ENCODE results near the gene ARMC2. TPM values are rescaled to one million over a fixed set of nuclear protein-coding genes. Genes with fewer than 3 reads are reported as not detected.

The ARMC2 gene
- total and polyA plus RNA-seq, 8 donors, result 7.8 to 30.0 (median 24.9) TPM

DNA sequence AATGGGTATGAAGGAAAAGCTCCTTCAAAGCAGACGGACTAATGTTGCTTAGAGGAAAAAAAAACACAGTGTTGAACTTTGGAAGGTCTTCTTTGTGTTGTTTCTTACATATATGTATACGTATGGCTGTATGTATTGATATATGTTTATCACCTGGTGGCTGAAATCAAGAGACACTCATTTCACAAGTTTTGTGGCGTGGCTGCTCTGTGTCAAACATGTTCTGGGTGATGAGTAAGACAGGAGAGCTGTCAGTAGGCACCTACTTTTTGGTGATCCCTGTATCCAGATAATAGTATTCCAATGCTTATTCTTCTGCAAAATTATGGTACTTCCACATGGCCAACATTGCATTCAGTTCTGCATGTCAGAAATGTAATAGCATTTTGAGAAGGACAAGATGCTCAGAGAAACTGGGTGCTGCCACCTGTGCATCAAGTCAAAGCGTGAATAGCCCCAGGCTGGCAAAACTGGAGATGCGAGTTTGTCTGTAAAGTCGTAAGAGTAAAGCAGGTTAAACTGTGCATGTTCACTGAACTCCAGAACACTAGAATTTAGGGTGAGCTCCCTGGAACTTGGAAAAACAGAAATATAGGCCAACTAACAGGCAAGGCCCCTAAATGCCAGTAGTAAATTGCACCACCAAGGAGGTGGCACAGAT lies 67.9 kb downstream of the ARMC2 start:
- Histone ChIP-seq H3K27ac (no peak overlapping the region), H3K4me1 (peaks cover 0 to 3% of the 10 kb centered on the region in 2 donors), H3K36me3 (no peaks in the 10 kb centered on the region), H3K9me3 (no peaks in the 10 kb centered on the region), H3K27me3 (no peaks in the 10 kb centered on the region), H3K4me3 (no peak overlapping the region)
- TF ChIP-seq, protein P1, sequence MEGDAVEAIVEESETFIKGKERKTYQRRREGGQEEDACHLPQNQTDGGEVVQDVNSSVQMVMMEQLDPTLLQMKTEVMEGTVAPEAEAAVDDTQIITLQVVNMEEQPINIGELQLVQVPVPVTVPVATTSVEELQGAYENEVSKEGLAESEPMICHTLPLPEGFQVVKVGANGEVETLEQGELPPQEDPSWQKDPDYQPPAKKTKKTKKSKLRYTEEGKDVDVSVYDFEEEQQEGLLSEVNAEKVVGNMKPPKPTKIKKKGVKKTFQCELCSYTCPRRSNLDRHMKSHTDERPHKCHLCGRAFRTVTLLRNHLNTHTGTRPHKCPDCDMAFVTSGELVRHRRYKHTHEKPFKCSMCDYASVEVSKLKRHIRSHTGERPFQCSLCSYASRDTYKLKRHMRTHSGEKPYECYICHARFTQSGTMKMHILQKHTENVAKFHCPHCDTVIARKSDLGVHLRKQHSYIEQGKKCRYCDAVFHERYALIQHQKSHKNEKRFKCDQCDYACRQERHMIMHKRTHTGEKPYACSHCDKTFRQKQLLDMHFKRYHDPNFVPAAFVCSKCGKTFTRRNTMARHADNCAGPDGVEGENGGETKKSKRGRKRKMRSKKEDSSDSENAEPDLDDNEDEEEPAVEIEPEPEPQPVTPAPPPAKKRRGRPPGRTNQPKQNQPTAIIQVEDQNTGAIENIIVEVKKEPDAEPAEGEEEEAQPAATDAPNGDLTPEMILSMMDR (IDR thresholded peaks at IDR 0.05), result no peak
- intact Hi-C loops (cut with DNase I), result no loop called here
- no peak for DNase-seq
- no peak for ATAC-seq

DNA sequence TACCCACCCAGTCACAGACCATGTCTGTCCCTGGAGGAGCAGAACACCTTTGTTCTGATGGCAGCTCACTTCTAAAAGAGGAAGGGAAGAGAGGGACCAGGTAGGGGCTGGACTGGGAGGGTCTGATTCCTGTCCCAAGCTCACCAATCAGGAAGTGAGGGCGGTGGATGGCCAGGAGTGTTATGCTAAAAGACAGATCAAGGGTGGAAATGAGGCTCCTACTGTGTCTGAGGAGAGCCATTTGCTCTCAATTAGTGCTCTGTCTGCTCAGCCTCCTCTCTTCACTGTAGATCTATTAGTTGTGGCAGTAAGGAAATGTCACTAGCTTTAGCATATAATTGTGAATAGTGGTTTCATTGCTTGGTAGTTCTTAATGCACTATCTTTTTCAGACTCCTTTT lies 72.5 kb downstream of the ARMC2 start:
- Histone ChIP-seq H3K4me3 (no peak overlapping the region), H3K27ac (no peak overlapping the region), H3K36me3 (no peaks in the 10 kb centered on the region), H3K4me1 (peaks cover 0 to 17% of the 10 kb centered on the region in 2 donors), H3K9me3 (no peaks in the 10 kb centered on the region), H3K27me3 (no peaks in the 10 kb centered on the region)
- ATAC-seq, result no peak
- intact Hi-C loops (cut with DNase I), result no loop called here
- TF ChIP-seq, protein P1 (IDR thresholded peaks at IDR 0.05), result no peak
- DNase-seq, result no peak

DNA sequence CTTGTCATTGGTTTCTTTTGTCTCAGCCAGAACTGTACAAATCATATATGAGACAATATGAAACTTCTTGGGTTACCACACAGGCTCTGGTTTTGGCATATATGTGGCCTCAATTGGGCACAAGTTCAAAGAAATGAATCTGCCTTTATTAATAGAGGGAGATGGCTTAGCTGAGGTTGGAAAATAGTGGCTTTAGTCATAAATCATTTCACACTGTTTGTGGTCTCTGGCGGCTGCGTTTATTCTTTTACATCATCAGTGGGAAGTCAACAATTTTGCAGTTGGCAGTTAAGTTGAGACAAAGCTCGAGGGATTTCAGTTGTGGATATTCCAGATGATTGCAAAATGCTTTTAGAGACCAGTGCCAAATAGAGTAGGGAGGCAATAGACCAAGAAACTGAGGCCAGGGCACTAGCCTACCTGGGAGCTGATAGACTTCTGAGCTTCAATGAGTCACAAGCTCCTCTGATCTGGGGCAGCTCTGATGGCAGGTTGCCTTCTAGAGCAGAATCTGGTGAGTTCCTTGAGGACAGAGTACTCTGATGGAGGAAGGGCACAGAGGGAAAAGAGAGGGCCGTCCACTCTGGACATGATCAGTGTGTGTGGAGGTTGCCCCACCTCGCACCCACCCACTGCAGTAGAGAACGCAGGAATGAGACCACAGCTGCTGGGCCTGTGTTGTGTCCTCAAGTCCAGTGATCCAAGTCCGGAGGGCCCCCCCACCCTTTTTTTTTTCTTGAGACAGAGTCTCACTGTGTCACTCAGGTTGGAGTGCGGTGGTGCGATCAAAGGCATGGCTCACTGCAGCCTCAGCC lies 73.5 kb downstream of the ARMC2 start:
- Histone ChIP-seq H3K27me3 (no peaks in the 10 kb centered on the region), H3K4me1 (peaks cover 0 to 17% of the 10 kb centered on the region in 2 donors), H3K36me3 (no peaks in the 10 kb centered on the region), H3K27ac (peak overlapping the region in 1 of 2 donors; percentile 27), H3K4me3 (no peak overlapping the region), H3K9me3 (no peaks in the 10 kb centered on the region)
- intact Hi-C loops (cut with DNase I), result no loop called here
- DNase-seq, result peak in 2 of 4 donors; percentile 66 to 71
- TF ChIP-seq, protein P1 (IDR thresholded peaks at IDR 0.05), result no peak
- peak; percentile 59 for ATAC-seq

DNA sequence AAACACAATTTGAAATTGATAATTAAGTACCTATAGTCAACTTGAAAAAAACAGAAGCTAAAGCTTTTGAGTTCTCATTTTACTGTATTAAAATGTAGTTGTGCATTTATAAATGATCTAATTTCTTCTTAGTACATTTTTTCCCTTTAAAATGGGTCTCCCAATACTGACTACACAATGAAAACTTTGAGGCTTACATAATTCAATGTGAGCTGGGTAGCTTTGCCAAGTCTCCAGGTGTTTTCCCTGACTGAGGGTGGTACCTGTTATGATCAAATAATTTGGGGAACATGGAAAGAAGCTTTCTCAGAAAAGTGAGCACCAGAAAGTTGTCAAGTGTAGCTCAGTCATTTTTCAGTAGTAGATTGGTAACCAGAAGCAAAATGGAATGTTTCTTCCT lies 74.3 kb downstream of the ARMC2 start:
- peaks cover 0 to 17% of the 10 kb centered on the region in 2 donors for H3K4me1 ChIP-seq
- DNase-seq (no peak), ATAC-seq (no peak)
- H3K27ac ChIP-seq, result no peak overlapping the region
- intact Hi-C loops (cut with DNase I), result no loop called here
- no peaks in the 10 kb centered on the region for H3K36me3 ChIP-seq
- no peak overlapping the region for H3K4me3 ChIP-seq
- TF ChIP-seq, protein P1 (IDR thresholded peaks at IDR 0.05), result no peak
- no peaks in the 10 kb centered on the region for H3K27me3 ChIP-seq
- H3K9me3 ChIP-seq, result no peaks in the 10 kb centered on the region

DNA sequence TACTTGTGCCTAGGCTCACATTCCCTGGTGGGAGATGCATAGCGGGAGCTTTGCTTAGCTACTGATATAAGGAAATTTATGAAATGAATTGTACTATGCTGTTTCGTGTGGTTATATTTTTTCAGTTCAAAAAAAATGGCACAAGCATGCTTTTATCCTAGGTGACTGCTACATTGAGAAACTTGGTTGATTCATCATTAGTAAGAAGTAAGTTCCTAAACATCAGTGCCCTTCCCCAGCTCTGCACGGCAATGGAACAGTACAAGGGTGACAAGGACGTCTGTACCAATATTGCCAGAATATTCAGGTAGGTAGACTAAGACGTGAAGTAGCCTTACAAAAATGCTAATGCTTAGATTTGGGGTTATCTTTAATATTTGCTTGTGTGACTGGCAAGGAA lies 79.7 kb downstream of the ARMC2 start:
- Histone ChIP-seq H3K27me3 (no peaks in the 10 kb centered on the region), H3K4me1 (peaks cover 0 to 11% of the 10 kb centered on the region in 2 donors), H3K9me3 (no peaks in the 10 kb centered on the region), H3K27ac (no peak overlapping the region), H3K36me3 (no peaks in the 10 kb centered on the region), H3K4me3 (no peak overlapping the region)
- intact Hi-C loops (cut with DNase I), result no loop called here
- DNase-seq, result no peak
- TF ChIP-seq, protein P1 (IDR thresholded peaks at IDR 0.05), result no peak
- ATAC-seq, result no peak
